ENCODE measurements around the gene SH2D6. TPM values are rescaled to one million over a fixed set of nuclear protein-coding genes. Genes with fewer than 3 reads are reported as not detected.

SH2D6 gene
- total and polyA plus RNA-seq, 9 of the 15 experiments (the other 6 are each of a cell fraction or from before 2014, with no cell fraction given): 0.07 to 0.76 (median 0.33) TPM; not detected in 2

DNA sequence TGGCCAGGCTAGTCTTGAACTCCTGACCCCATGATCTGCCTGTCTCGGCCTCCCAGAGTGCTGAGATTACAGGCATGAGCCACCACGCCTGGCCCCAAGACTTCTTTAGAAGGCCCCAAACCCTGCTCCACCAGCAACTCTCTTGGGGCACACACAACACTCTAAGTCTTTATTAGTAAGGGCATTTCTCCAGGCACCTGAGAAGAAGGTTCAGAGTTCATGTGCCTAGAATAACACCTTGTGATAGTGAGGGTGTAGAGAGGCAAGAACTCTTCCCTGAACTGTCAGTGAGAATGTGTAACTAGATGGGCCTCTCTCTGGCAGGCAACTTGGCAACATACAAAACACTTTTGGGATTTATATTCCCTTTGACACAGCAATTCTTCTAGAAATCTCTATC lies 43.8 kb downstream of the SH2D6 start (continued):
- no peak for TF ChIP-seq STAT5B (CRISPR knock-in tag; IDR thresholded peaks at IDR 0.05)

DNA sequence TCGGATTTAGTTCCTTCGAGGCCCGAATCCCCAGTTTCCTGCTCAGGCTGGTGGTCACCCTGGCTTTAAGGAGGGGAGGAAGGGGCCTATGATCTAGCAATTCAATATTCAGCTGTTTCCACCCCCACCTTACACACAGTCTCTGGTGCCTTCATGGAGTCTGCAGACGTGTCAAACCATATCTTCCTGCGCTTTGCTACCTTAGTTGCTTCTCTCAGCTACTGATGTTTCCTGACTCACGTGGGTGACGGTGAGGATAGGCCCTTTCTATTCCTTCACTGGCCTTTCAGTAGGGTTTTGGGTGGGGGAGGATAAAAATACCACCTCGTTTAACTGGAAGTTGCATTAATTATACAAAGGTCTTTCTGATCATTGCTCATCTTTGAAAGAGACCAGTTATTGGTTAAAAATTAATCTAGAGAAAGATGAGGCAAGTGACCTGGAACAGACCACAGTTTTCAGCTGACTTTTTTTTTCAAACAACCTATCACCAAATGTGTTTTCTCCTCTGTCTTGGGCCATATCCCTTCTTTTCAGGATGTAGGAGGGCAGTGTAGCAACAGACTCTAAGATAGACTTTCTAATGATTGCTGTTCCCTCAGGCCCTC lies 49.7 kb downstream of the SH2D6 start:
- peak overlapping the region; percentile 4 to 72; a peak in 1 of 4 replicates for H3K9ac ChIP-seq (ENCODE audit: insufficient read depth in 1 of 2, low read depth in 2 of 2, low read length in 2 of 2)
- H2AFZ ChIP-seq (ENCODE audit: low read depth, low read length): peak overlapping the region; percentile 63
- H3K4me3 ChIP-seq: no peak overlapping the region
- ChIA-PET POLR2A (interaction anchor here (0.7 to 2.5 kb wide), 10 partner anchors 10 to 498 kb away, joined by 3 to 13 read pairs (median 4); partner anchors contain the start of genes MAT2A and RETSAT), CTCF (ENCODE audit: low intra/inter-chr PET ratio) (no interaction called here)
- H4K20me1 ChIP-seq (replicated peaks; ENCODE audit: control insufficient read depth, insufficient read depth, low read length): no peaks in the 10 kb centered on the region
- no peaks in the 10 kb centered on the region for H3K9me3 ChIP-seq (replicated peaks; ENCODE audit: control insufficient read depth, insufficient read depth, low read depth, low read length)
- H3K36me3 ChIP-seq (ENCODE audit: control insufficient read depth, insufficient read depth, low read length): no peaks in the 10 kb centered on the region
- no peak for TF ChIP-seq MIER1 (IDR thresholded peaks at IDR 0.05; ENCODE audit: low read depth)
- peak; percentile 41; the same call in 1 of the 2 replicates for TF ChIP-seq FOXJ2 (tag; IDR thresholded peaks at IDR 0.05)
- H3K4me2 ChIP-seq (ENCODE audit: insufficient read depth, low read length): peak overlapping the region; percentile 45; the same call in 1 of the 2 replicates
- intact Hi-C loops (cut with micrococcal nuclease) (loop anchor here (2.0 kb wide), 1 partner anchor 71 kb away; the partner anchor contains the start of gene MAT2A), in situ Hi-C loops (cut with MboI) (no loop called here)
- H3K27ac ChIP-seq (ENCODE audit: extremely low read depth, low read depth, low read length): peak overlapping the region; percentile 31; the same call in 2 of the 3 replicates
- DNase-seq (ENCODE audit: extremely low read depth in 1 of 4, low spot score in 3 of 4) (peak in 3 of 4 experiments; percentile 10 to 21 (median 19)), FAIRE-seq (no peak), ATAC-seq (peak; percentile 33)
- no peaks in the 10 kb centered on the region for H3K9me1 ChIP-seq (ENCODE audit: control insufficient read depth, insufficient read depth, low read length)
- BruUV-seq (replicated peaks): no TSS peak
- no peaks in the 10 kb centered on the region for H3K79me2 ChIP-seq (ENCODE audit: control insufficient read depth, insufficient read depth, low read length)
- 69% methylated on average over 8 of the region's 8 CpGs for WGBS (ENCODE audit: insufficient coverage, low coverage, missing lambda C conversion rate)
- H3K4me1 ChIP-seq (replicated peaks in 1 of 2; ENCODE audit: control insufficient read depth in 2 of 2, insufficient read depth in 2 of 2, low read length in 2 of 2): peaks cover 5 to 12% of the 10 kb centered on the region in 2 experiments; a peak in 4 of 5 replicates
- no peaks in the 10 kb centered on the region for H3K27me3 ChIP-seq (ENCODE audit: control insufficient read depth in 2 of 2, insufficient read depth in 2 of 2, low read length in 2 of 2)

All from K562 (cell line).